Measurements from ENCODE around the gene CCDC91. TPM values are rescaled to one million over a fixed set of nuclear protein-coding genes. Genes with fewer than 3 reads are reported as not detected.

Gene CCDC91
- total RNA-seq, 1 experiment from 2014 or later: 15.7 TPM

GRCh38 chr12:28586481-28586880, 396.2 kb downstream of the CCDC91 start:
- ChIA-PET CTCF (no interaction called here), POLR2A (no interaction called here)
- DNase-seq (ENCODE audit: low spot score) (no peak), ATAC-seq (no peak)
- TF ChIP-seq NR2C2 (CRISPR knock-in tag; IDR thresholded peaks at IDR 0.05) (no peak), SOX15 (CRISPR knock-in tag; IDR thresholded peaks at IDR 0.05) (no peak), ZSCAN18 (CRISPR knock-in tag; IDR thresholded peaks at IDR 0.05) (no peak), IRF1 (CRISPR knock-in tag; IDR thresholded peaks at IDR 0.05) (no peak), ZNF423 (CRISPR knock-in tag; IDR thresholded peaks at IDR 0.05) (no peak), FOXK1 (CRISPR knock-in tag; IDR thresholded peaks at IDR 0.05) (no peak), CTCF (IDR thresholded peaks at IDR 0.05) (no peak), MYBL2 (CRISPR knock-in tag; IDR thresholded peaks at IDR 0.05) (no peak), AR (CRISPR knock-in tag; IDR thresholded peaks at IDR 0.05) (no peak), ATF3 (CRISPR knock-in tag; conservative IDR thresholded peaks at IDR 0.05) (no peak), ZNF263 (CRISPR knock-in tag; IDR thresholded peaks at IDR 0.05; ENCODE audit: low read depth) (no peak), OVOL2 (CRISPR knock-in tag; IDR thresholded peaks at IDR 0.05; ENCODE audit: borderline replicate concordance) (no peak), MXD4 (CRISPR knock-in tag; IDR thresholded peaks at IDR 0.05; ENCODE audit: borderline replicate concordance) (no peak), ARID4B (CRISPR knock-in tag; IDR thresholded peaks at IDR 0.05; ENCODE audit: borderline replicate concordance) (no peak), NR3C1 (CRISPR knock-in tag; conservative IDR thresholded peaks at IDR 0.05; ENCODE audit: low read depth) (no peak), ATF6 (CRISPR knock-in tag; IDR thresholded peaks at IDR 0.05) (no peak)
- H3K4me3 Mint-ChIP-seq: no peak overlapping the region
- no peaks in the 10 kb centered on the region for H3K27me3 Mint-ChIP-seq (ENCODE audit: low read depth)
- H3K27ac Mint-ChIP-seq: no peak overlapping the region
- H3K4me1 Mint-ChIP-seq: peaks cover under 1% of the 10 kb centered on the region; the same call in 1 of the 2 replicates
- peaks cover 4% of the 10 kb centered on the region for H3K9me3 Mint-ChIP-seq
- no peaks in the 10 kb centered on the region for H3K36me3 Mint-ChIP-seq
